Hematopoietic multipotent progenitor cell treated with erythropoietin and hydrocortisone succinate and interleukin-3 and kit ligand, for 17 days (in vitro differentiated cells): Measurements from ENCODE around the gene LRIG1.
A peak's percentile ranks its signal among the peaks of the same experiment; 100 is the strongest.

Experiments
- DNase-seq: peaks from one replicate; pipeline ENCODE4 v3.0.0-alpha.2; 2015; ENCODE audit warnings: low spot score

Gene LRIG1

GRCh38 chr3:66418475-66418931, 82.3 kb downstream of the LRIG1 start:
- no peak for DNase-seq

- DNase-seq = no peak
These were observed 84.1 kb downstream of the LRIG1 start for GRCh38 chr3:66416556-66417304.

DNA sequence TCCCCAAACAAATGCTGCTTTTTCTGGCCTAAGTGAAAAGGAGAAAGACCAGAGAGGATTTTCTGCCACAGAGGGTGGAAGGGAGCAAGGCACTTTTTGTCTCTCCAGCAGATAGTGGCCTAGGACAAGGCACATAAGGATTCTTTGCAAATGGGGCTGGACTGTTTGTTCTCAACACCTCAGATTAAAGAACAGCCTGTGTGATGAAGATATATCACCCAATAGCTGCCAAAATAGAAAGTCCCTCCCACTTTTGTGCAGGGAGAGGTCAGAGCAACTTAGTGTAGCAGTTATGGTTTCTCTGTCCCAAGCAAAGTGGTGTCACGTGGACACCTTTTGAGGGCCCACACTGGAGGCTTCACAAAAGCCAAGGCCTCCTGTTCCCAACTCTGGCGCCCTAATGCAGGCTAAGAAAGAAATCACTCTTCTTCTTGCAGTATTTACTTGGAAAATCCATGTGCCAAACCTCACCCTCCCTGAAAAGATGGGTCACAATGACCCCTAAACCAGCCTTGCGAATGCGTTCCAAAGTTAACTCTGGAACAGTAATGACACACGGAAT, 84.9 kb downstream of the LRIG1 start:
- no peak for DNase-seq

DNA sequence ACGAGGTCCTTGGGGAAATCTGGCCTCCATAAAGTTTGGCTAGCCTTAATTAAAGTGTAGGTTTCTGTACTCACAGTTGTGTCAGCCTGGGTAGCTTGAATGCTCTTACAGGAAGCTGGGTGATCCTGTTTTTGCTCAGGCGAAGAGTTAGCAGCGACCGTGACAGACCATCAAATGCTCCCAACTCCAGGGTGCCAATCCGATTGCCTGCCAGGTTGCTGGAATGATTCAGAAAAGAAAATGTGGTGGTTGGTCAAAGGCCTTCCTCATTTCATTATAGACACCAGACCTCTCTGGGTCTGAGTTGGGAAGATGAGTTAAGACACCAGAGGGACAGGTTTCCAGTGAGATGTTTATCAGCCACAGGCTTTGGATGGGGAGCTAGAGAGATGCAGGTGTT, 86.0 kb downstream of the LRIG1 start:
- DNase-seq = no peak

GRCh38 chr3:66413151-66413751, 87.6 kb downstream of the LRIG1 start:
- DNase-seq = no peak

- no peak for DNase-seq
These were observed 88.6 kb downstream of the LRIG1 start for GRCh38 chr3:66411961-66412887.

DNA sequence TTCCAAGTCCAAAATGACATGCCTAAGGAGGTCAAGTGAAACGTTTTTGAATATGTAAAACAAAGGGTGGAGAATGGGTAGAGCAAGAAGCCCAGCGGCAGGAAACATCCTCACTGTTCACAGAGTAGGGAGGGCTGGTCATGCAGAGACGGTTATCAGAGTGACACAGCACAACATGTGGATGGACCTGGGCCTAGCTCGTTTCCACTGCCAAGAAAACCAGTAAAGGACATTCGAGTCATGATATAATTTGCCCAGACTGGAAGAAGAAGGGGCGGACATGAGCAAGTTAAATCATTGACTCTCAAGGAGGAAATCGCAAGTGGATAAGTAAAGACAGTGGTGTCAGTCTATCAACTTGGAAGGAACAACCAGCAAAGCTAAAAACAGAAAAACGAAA, 89.3 kb downstream of the LRIG1 start:
- no peak for DNase-seq

DNA sequence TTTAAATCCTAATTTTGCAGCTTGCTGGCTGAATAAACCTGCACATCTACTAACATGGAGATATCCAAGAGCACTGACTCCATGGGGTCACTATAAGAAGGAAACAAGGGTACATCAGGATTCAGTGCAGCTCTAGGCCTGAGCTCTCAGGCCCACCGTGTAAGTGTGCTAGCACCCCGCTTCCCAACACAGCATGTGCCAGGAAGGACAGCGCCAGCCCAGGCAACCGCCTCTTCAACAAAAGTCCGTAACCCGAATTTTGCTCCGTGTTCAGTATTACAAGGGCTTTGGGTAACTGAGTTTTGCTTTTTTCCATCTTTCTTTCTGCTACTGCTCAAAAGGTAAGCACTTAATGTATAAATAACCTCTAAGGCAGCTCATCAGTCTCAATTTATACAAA, 89.8 kb downstream of the LRIG1 start:
- no peak for DNase-seq

- DNase-seq = no peak
These were observed 90.8 kb downstream of the LRIG1 start for GRCh38 chr3:66409771-66410754.

- DNase-seq = peak; percentile 20
These were observed 93.1 kb downstream of the LRIG1 start for GRCh38 chr3:66407611-66408218.

DNA sequence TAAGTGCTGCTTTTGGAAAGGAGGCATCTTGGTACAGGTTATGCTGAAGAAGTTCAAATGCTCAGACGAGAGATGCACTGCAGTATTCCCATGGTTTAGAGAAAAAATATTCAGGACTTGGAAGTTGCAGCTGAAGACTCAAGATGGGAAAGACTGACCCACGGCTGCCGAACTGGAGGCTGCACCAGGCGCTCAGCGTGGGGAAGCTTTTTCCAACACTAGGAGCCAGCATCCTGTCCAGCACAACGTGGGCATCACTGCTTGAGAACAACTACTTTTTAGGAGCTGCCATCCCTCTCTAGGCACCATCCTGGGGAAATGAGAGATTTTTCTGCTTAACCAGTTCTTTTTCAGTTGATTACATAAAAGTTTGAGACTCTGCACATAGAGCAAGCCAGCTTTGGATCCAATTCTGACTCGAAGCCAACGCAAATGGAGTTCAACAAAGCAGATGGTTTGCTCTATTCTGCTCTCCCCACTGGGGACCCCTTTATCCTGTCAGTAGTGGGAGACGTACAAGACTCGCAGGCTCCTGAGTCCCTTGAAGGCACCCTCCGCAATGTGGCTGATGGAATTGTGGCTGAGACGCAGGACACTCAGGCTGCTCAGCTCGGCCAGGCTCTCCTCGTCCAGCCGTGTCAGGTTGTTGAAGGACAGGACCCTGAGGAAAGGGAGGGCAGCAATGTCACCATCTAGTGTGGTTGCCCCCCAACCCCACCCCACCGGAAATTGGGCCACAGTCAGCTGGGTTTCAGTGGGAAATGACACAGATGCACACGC, 93.8 kb downstream of the LRIG1 start:
- DNase-seq = no peak

- no peak for DNase-seq
These were observed 94.7 kb downstream of the LRIG1 start for GRCh38 chr3:66406163-66406562.

- DNase-seq = no peak
These were observed 95.1 kb downstream of the LRIG1 start for GRCh38 chr3:66405701-66406091.

GRCh38 chr3:66404903-66405700, 95.7 kb downstream of the LRIG1 start:
- no peak for DNase-seq

- DNase-seq = no peak
These were observed 96.6 kb downstream of the LRIG1 start for GRCh38 chr3:66404197-66404596.

DNA sequence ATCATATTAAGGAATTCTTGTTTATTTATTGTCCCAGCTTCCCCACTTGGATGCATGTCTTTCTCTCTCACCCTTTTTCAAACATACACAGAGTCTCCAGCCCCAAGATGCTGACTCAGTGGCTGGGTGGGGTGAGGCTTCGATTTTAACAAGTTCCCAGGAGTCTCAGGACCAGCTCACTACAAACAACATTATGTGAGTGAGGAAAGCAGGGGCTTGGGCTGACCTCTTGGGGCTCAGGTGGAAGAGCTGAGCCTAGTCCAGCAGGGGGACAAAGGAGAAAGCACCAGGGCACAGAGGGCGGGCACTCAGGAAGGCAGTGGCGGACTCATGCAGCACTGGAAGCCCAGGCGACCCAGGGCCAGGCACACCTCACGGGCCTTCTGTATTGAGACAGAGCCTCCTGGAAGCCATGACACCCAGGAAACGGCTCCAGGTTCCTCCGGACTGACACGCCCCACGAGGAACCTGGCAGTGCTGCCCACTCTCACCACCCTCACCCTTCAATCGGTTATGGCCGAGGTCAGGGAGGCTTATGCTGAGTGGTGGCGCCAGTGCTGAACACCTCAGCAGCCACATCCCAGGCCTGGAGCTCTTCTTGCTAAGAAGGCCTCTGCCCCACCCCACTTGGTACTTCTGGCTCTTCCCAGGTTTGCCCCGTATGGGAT, 97.4 kb downstream of the LRIG1 start:
- DNase-seq = no peak

- no peak for DNase-seq
These were observed 98.1 kb downstream of the LRIG1 start for GRCh38 chr3:66402596-66403290.
